HEK293 (cell line): Measurements from ENCODE around the gene CALML3.

Experiments used
- HOXA7 ChIP-seq: sonication (generic); formaldehyde crosslinking; IDR thresholded peaks from 2 replicates; pipeline ENCODE4 v1.8.1; 2022; ENCODE audit warnings: missing genetic modification reagents, borderline replicate concordance
- YY1 ChIP-seq: fragments of 450-650 bp; formaldehyde crosslinking; IDR thresholded peaks from 2 replicates; pipeline ENCODE4 v1.5.1; 2018; ENCODE audit warnings: missing biosample characterization, missing genetic modification characterization
- ZNF114 ChIP-seq: fragments of 450-650 bp; formaldehyde crosslinking; IDR thresholded peaks from 2 replicates; pipeline ENCODE4 v1.5.0; 2017; ENCODE audit warnings: missing biosample characterization, missing genetic modification characterization
- TF ChIP-seq, protein P1 (sequence below): fragments of 450-650 bp; formaldehyde crosslinking; IDR thresholded peaks from 2 replicates; pipeline ENCODE4 v1.5.1; 2016; ENCODE audit warnings: missing biosample characterization, missing genetic modification characterization

GRCh38 chr10:5560817-5561703 lies 36.3 kb downstream of the CALML3 start:
- no peak for TF ChIP-seq HOXA7 (CRISPR knock-in tag)
- no peak for TF ChIP-seq ZNF114 (tag by site-specific recombination)
- TF ChIP-seq, protein P1, sequence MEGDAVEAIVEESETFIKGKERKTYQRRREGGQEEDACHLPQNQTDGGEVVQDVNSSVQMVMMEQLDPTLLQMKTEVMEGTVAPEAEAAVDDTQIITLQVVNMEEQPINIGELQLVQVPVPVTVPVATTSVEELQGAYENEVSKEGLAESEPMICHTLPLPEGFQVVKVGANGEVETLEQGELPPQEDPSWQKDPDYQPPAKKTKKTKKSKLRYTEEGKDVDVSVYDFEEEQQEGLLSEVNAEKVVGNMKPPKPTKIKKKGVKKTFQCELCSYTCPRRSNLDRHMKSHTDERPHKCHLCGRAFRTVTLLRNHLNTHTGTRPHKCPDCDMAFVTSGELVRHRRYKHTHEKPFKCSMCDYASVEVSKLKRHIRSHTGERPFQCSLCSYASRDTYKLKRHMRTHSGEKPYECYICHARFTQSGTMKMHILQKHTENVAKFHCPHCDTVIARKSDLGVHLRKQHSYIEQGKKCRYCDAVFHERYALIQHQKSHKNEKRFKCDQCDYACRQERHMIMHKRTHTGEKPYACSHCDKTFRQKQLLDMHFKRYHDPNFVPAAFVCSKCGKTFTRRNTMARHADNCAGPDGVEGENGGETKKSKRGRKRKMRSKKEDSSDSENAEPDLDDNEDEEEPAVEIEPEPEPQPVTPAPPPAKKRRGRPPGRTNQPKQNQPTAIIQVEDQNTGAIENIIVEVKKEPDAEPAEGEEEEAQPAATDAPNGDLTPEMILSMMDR (tag by site-specific recombination): no peak
- TF ChIP-seq YY1 (tag by site-specific recombination): no peak
